ENCODE data around the gene CCDC142.

CCDC142 gene

GRCh38 chr2:74513605-74514367 lies 31.0 kb upstream of the CCDC142 start:
- Histone ChIP-seq H3K27me3 (peaks cover 100% of the 10 kb centered on the region), H3K4me2 (peak overlapping the region; percentile 47), H3K36me3 (no peaks in the 10 kb centered on the region), H3K4me1 (peaks cover 16% of the 10 kb centered on the region), H3K4me3 (0 out of 2 replicates have a peak overlapping the region, but pooled peaks have one; percentile 41), H3K27ac (no peak overlapping the region), H3K9ac (no peak overlapping the region), H3K9me3 (peaks cover 27% of the 10 kb centered on the region; the same call in 1 of the 2 replicates), H4K20me1 (peaks cover 39% of the 10 kb centered on the region)
- TF ChIP-seq Cebpa-rat (IDR thresholded peaks at IDR 0.05), result no peak

GRCh38 chr2:74512744-74513604 lies 30.2 kb upstream of the CCDC142 start:
- H3K9ac ChIP-seq, result no peak overlapping the region
- peaks cover 22% of the 10 kb centered on the region for H3K4me1 ChIP-seq
- H3K4me2 ChIP-seq, result no peak overlapping the region
- H3K27ac ChIP-seq, result no peak overlapping the region
- TF ChIP-seq Cebpa-rat (IDR thresholded peaks at IDR 0.05), result no peak
- H3K27me3 ChIP-seq, result peaks cover 100% of the 10 kb centered on the region
- no peak overlapping the region for H3K4me3 ChIP-seq
- no peaks in the 10 kb centered on the region for H3K36me3 ChIP-seq
- H4K20me1 ChIP-seq, result peaks cover 39% of the 10 kb centered on the region
- peaks cover 27% of the 10 kb centered on the region; the same call in 1 of the 2 replicates for H3K9me3 ChIP-seq

GRCh38 chr2:74511104-74511989 lies 28.5 kb upstream of the CCDC142 start:
- peaks cover 24% of the 10 kb centered on the region; the same call in 1 of the 2 replicates for H3K9me3 ChIP-seq
- H3K4me1 ChIP-seq, result peaks cover 32% of the 10 kb centered on the region
- H3K4me2 ChIP-seq, result no peak overlapping the region
- H3K36me3 ChIP-seq, result no peaks in the 10 kb centered on the region
- peaks cover 84% of the 10 kb centered on the region for H3K27me3 ChIP-seq
- no peak overlapping the region for H3K27ac ChIP-seq
- TF ChIP-seq Cebpa-rat (IDR thresholded peaks at IDR 0.05), result no peak
- H3K9ac ChIP-seq, result no peak overlapping the region
- peaks cover 34% of the 10 kb centered on the region for H4K20me1 ChIP-seq
- no peak overlapping the region for H3K4me3 ChIP-seq

- Histone ChIP-seq H4K20me1 (peaks cover 29% of the 10 kb centered on the region), H3K4me2 (no peak overlapping the region), H3K9ac (no peak overlapping the region), H3K36me3 (peaks cover 9% of the 10 kb centered on the region), H3K4me3 (no peak overlapping the region), H3K9me3 (peaks cover 13% of the 10 kb centered on the region; the same call in 1 of the 2 replicates), H3K27ac (no peak overlapping the region), H3K27me3 (peaks cover 81% of the 10 kb centered on the region), H3K4me1 (peaks cover 43% of the 10 kb centered on the region)
- no peak for TF ChIP-seq Cebpa-rat (IDR thresholded peaks at IDR 0.05)
These were observed 27.5 kb upstream of the CCDC142 start for GRCh38 chr2:74510272-74510671.

GRCh38 chr2:74507926-74508520 lies 25.2 kb upstream of the CCDC142 start:
- Histone ChIP-seq H3K27ac (peak overlapping the region; percentile 99), H3K36me3 (peaks cover 15% of the 10 kb centered on the region), H3K27me3 (peaks cover 81% of the 10 kb centered on the region), H3K9me3 (0 out of 2 replicates have a peak, but pooled peaks cover 2% of the 10 kb centered on the region), H3K4me1 (peaks cover 33% of the 10 kb centered on the region), H4K20me1 (peaks cover 15% of the 10 kb centered on the region; the same call in 1 of the 2 replicates), H3K4me3 (peak overlapping the region; percentile 82), H3K4me2 (peak overlapping the region; percentile 95), H3K9ac (peak overlapping the region; percentile 98)
- TF ChIP-seq Cebpa-rat (IDR thresholded peaks at IDR 0.05), result no peak

GRCh38 chr2:74507145-74507925 lies 24.5 kb upstream of the CCDC142 start, which contains the start of gene PCGF1:
Gene PCGF1, minus strand, starts transcription at chr2:74507695. Its CDS starts 27 bp downstream, at chr2:74507668.
- Histone ChIP-seq H3K27ac (peak within 1 kb of the TSS; percentile 99), H3K4me2 (peak within 1 kb of the TSS; percentile 95), H3K27me3 (peaks cover 81% of the 10 kb centered on the region), H3K36me3 (peaks cover 15% of the 10 kb centered on the region), H3K4me1 (peaks cover 39% of the 10 kb centered on the region), H3K9ac (peak within 1 kb of the TSS; percentile 98), H3K9me3 (no peaks in the 10 kb centered on the region), H3K4me3 (peak within 1 kb of the TSS; percentile 82), H4K20me1 (0 out of 2 replicates have a peak, but pooled peaks cover 13% of the 10 kb centered on the region)
- TF ChIP-seq Cebpa-rat (IDR thresholded peaks at IDR 0.05), result no peak; the same call in 1 of the 2 replicates

GRCh38 chr2:74505448-74506246 lies 22.8 kb upstream of the CCDC142 start:
- H3K27me3 ChIP-seq, result peaks cover 81% of the 10 kb centered on the region
- no peak overlapping the region for H3K27ac ChIP-seq
- peak overlapping the region; percentile 76 for H3K4me2 ChIP-seq
- no peak overlapping the region for H3K4me3 ChIP-seq
- H3K9ac ChIP-seq, result 0 out of 2 replicates have a peak overlapping the region, but pooled peaks have one; percentile 3
- peaks cover 27% of the 10 kb centered on the region for H4K20me1 ChIP-seq
- peaks cover 39% of the 10 kb centered on the region for H3K4me1 ChIP-seq
- peaks cover 15% of the 10 kb centered on the region for H3K36me3 ChIP-seq
- no peaks in the 10 kb centered on the region for H3K9me3 ChIP-seq
- no peak for TF ChIP-seq Cebpa-rat (IDR thresholded peaks at IDR 0.05)
